Activated CD8-positive, alpha-beta memory T cell treated with anti-CD3 and anti-CD28 coated beads for 36 hours (primary cell): ENCODE data around the gene CHCHD2. TPM values are rescaled to one million over a fixed set of nuclear protein-coding genes. Genes with fewer than 3 reads are reported as not detected.
"Not testable (repeated sequence)": the region's sequence is repeated elsewhere in the genome, so short reads cannot be mapped to it uniquely, and the experiment has no call there.

Source experiments
- CTCF ChIA-PET: fragments of 350-600 bp; sonication (Branson Sonifier 250); formaldehyde crosslinking; loops from one replicate; lab custom pipeline; 2021; ENCODE audit warnings: antibody characterized with exemption; lab: Charles Lee
- POLR2A ChIA-PET: fragments of 350-600 bp; sonication (Branson Sonifier 250); formaldehyde crosslinking; loops from one replicate; lab custom pipeline; 2021; ENCODE audit warnings: antibody characterized with exemption; lab: Charles Lee
- total RNA-seq, 2 experiments: library from RNA; stranded (reverse); gene quantifications; one replicate each; pipeline ENCODE4 v1.2.3, GENCODE V29; 2021

Gene CHCHD2
- total RNA-seq, 2 experiments from 2014 or later, result 665 to 666 TPM

- CTCF ChIA-PET, result interaction anchor here (2.5 kb wide), 1 partner anchor 17 kb away, joined by 7 read pairs; no protein-coding TSS in a partner anchor
- POLR2A ChIA-PET, result no interaction called here
Measured at GRCh38 chr7:56091591-56091990, 14.7 kb downstream of the CHCHD2 start.

GRCh38 chr7:56087445-56087844 is 18.8 kb downstream of the CHCHD2 start:
- ChIA-PET POLR2A (interaction anchor here (0.6 kb wide), 1 partner anchor 19 kb away, joined by 3 read pairs; the partner anchor contains the start of gene CHCHD2), CTCF (no interaction called here)

GRCh38 chr7:56086761-56087160 is 19.5 kb downstream of the CHCHD2 start:
- POLR2A ChIA-PET, result interaction anchor here (0.6 kb wide), 1 partner anchor 20 kb away, joined by 3 read pairs; the partner anchor contains the start of gene CHCHD2
- CTCF ChIA-PET, result no interaction called here

GRCh38 chr7:56083150-56083785 is 23.0 kb downstream of the CHCHD2 start:
- CTCF ChIA-PET, result interaction anchor here (1.2 kb wide), 1 partner anchor 8 kb away, joined by 4 read pairs; no protein-coding TSS in a partner anchor
- POLR2A ChIA-PET, result no interaction called here

- CTCF ChIA-PET, result no interaction called here
- POLR2A ChIA-PET, result no interaction called here
Measured at GRCh38 chr7:56081626-56082340, 24.5 kb downstream of the CHCHD2 start.

- POLR2A ChIA-PET, result not testable (repeated sequence)
Measured at GRCh38 chr7:56080726-56081435, 25.4 kb downstream of the CHCHD2 start.

GRCh38 chr7:56079450-56080185 is 26.7 kb downstream of the CHCHD2 start:
- POLR2A ChIA-PET, result no interaction called here
- CTCF ChIA-PET, result no interaction called here

More at GRCh38 chr7:56080726-56081435, 25.4 kb downstream of the CHCHD2 start:
- CTCF ChIA-PET, result not testable (repeated sequence)

- CTCF ChIA-PET, result no interaction called here
- POLR2A ChIA-PET, result no interaction called here
Measured at GRCh38 chr7:56078196-56078595, 28.1 kb downstream of the CHCHD2 start.

GRCh38 chr7:56077681-56078080 is 28.6 kb downstream of the CHCHD2 start:
- CTCF ChIA-PET, result no interaction called here
- POLR2A ChIA-PET, result no interaction called here

- ChIA-PET CTCF (interaction anchor here (0.7 to 3.0 kb wide), 11 partner anchors 8 to 432 kb away, joined by 3 to 16 read pairs (median 5); partner anchors contain the start of gene PHKG1), POLR2A (interaction anchor here (0.6 to 1.3 kb wide), 3 partner anchors 23 to 74 kb away, joined by 3 to 5 read pairs (median 4); partner anchors contain the start of gene PSPH)
Measured at GRCh38 chr7:56074371-56074791, 31.9 kb downstream of the CHCHD2 start.

GRCh38 chr7:56066376-56066775 is 39.9 kb downstream of the CHCHD2 start:
- CTCF ChIA-PET, result interaction anchor here (1.3 to 2.0 kb wide), 2 partner anchors 8 to 102 kb away, joined by 4 to 8 read pairs; partner anchors contain the start of gene NIPSNAP2
- POLR2A ChIA-PET, result not testable (repeated sequence)

- POLR2A ChIA-PET, result interaction anchor here (0.7 to 2.1 kb wide), 9 partner anchors 8 to 698 kb away, joined by 3 to 24 read pairs (median 4); partner anchors contain the start of genes CCT6A, CHCHD2, NIPSNAP2 and PSPH
- CTCF ChIA-PET, result interaction anchor here (0.6 to 2.0 kb wide), 5 partner anchors 11 to 100 kb away, joined by 3 to 8 read pairs (median 4); partner anchors contain the start of genes CCT6A, NIPSNAP2 and PSPH
Measured at GRCh38 chr7:56063882-56064625, 42.2 kb downstream of the CHCHD2 start, which contains the start of gene SUMF2. SUMF2 (plus strand) TSS chr7:56064286; CDS start chr7:56064312, 26 bp downstream.

GRCh38 chr7:56063500-56063881 is 42.8 kb downstream of the CHCHD2 start:
- CTCF ChIA-PET, result no interaction called here
- POLR2A ChIA-PET, result no interaction called here

- ChIA-PET POLR2A (interaction anchor here (0.8 to 1.2 kb wide), 2 partner anchors 11 kb away, joined by 3 to 4 read pairs; partner anchors contain the start of genes CCT6A and PSPH), CTCF (no interaction called here)
Measured at GRCh38 chr7:56062382-56062781, 43.9 kb downstream of the CHCHD2 start.

GRCh38 chr7:56053993-56054392 is 52.3 kb downstream of the CHCHD2 start:
- ChIA-PET POLR2A (no interaction called here), CTCF (interaction anchor here (0.6 kb wide), 1 partner anchor 105 kb away, joined by 3 read pairs; no protein-coding TSS in a partner anchor)

GRCh38 chr7:56053379-56053778 is 52.9 kb downstream of the CHCHD2 start:
- ChIA-PET POLR2A (no interaction called here), CTCF (interaction anchor here (0.6 kb wide), 1 partner anchor 105 kb away, joined by 3 read pairs; no protein-coding TSS in a partner anchor)
